ENCODE data around the gene LRP1.

GRCh38 chr12:57133916-57134315 lies 5.6 kb downstream of the LRP1 start:
- no peak for TF ChIP-seq USF2 (IDR thresholded peaks at IDR 0.05; ENCODE audit: low read depth, low read length)
- no peak for TF ChIP-seq CTCF (conservative IDR thresholded peaks at IDR 0.05; ENCODE audit: low read depth, low read length)
- TF ChIP-seq, protein P1, sequence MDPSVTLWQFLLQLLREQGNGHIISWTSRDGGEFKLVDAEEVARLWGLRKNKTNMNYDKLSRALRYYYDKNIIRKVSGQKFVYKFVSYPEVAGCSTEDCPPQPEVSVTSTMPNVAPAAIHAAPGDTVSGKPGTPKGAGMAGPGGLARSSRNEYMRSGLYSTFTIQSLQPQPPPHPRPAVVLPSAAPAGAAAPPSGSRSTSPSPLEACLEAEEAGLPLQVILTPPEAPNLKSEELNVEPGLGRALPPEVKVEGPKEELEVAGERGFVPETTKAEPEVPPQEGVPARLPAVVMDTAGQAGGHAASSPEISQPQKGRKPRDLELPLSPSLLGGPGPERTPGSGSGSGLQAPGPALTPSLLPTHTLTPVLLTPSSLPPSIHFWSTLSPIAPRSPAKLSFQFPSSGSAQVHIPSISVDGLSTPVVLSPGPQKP (IDR thresholded peaks at IDR 0.05; ENCODE audit: borderline replicate concordance, low read depth, low read length), result no peak
- no peak for TF ChIP-seq NFE2L2 (IDR thresholded peaks at IDR 0.05; ENCODE audit: low read depth, low read length)
- TF ChIP-seq POLR2A (IDR thresholded peaks at IDR 0.05; ENCODE audit: low read depth, low read length), result no peak
- no peak for TF ChIP-seq RFX5 (IDR thresholded peaks at IDR 0.05; ENCODE audit: low read depth, low read length)

Data from IMR-90 (cell line).